ENCODE measurements around the gene HYAL3.
A peak's percentile ranks its signal among the peaks of the same experiment; 100 is the strongest.
"Not testable (repeated sequence)": the region's sequence is repeated elsewhere in the genome, so short reads cannot be mapped to it uniquely, and the experiment has no call there.

Gene HYAL3

GRCh38 chr3:50288387-50289007 lies 10.7 kb downstream of the HYAL3 start:
- DNase-seq, result no peak

DNA sequence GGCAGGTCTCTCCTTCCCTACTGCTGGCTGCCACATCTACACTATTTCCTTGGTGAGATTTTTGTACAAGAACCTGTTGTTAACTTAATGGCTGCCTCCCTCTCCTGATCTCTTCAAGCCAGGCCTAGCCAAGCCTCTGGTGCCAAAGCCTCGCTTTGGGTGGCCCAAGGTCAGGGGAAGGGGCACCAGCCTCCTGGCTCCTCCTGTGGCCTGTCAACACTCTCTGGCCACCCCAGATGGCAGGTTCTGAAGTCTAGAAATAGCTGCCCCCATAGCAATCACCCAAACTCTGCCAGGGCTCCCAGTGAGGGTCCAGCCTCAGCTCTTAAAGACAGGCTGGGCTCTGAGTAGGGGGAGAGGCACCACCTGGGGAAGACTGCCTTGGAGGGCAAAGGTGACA lies 11.9 kb downstream of the HYAL3 start:
- DNase-seq, result no peak

- DNase-seq, result no peak
Measured at GRCh38 chr3:50286322-50287227, 12.6 kb downstream of the HYAL3 start.

DNA sequence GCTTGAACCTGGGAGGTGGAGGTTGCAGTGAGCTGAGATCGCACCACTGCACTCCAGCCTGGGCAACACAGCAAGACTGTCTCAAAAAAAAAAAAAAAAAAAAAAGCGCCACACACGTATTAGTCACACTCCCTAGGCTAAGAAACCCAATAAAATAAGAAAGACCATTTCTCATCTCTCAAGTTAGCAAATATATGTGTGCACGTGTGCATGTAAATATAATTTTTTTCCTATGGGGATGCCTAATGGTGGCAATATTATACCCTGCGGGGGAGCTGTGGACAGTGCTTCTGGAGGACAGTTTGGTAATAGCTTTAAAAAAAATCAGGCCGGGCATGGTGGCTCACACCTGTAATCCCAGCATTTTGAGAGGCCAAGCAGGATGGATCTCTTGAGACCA lies 15.1 kb downstream of the HYAL3 start:
- not testable (repeated sequence) for DNase-seq

- DNase-seq, result no peak
Measured at GRCh38 chr3:50279255-50280016, 19.8 kb downstream of the HYAL3 start.

- no peak for DNase-seq
Measured at GRCh38 chr3:50278880-50279224, 20.4 kb downstream of the HYAL3 start, which contains the start of gene LSMEM2. LSMEM2 (plus strand) TSS chr3:50279087; CDS start chr3:50279114, 27 bp downstream.

DNA sequence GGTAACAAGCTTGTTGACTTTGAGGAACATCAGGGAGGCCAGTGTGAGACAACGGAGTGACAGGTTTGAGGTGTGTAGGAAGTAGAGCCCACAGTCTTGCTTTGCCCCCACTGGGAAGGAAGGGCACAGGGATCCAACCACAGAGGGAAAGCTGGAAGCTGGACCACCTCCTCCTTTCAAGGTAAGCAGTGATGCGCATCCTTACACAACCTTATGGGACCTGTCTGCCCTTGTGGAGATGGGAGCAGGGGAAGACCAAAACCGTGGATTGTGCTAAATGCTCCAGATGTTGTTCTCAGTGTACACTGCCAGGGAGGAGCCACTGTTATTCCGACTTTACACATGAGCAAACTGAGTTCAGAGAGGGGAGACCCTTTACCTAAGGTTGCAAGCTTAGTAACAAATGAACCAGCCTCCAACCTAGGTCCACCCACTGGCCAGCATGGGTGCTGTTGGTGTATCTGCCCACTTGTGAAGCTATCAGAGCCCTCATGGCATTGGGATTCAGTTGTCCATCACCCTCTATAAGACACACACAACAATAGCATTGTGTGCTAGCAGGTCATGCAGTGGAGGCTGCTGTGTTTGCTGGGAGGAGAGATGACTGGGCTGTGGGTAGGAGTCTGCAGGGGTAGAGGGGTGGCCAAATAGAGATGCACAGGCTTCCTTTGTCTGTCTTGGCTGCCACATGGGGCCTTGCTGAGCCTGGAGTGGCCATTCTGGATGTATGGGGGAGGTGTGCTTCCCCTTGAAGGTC lies 20.9 kb downstream of the HYAL3 start:
- DNase-seq, result no peak

- DNase-seq, result no peak
Measured at GRCh38 chr3:50276762-50277101, 22.5 kb downstream of the HYAL3 start.

DNA sequence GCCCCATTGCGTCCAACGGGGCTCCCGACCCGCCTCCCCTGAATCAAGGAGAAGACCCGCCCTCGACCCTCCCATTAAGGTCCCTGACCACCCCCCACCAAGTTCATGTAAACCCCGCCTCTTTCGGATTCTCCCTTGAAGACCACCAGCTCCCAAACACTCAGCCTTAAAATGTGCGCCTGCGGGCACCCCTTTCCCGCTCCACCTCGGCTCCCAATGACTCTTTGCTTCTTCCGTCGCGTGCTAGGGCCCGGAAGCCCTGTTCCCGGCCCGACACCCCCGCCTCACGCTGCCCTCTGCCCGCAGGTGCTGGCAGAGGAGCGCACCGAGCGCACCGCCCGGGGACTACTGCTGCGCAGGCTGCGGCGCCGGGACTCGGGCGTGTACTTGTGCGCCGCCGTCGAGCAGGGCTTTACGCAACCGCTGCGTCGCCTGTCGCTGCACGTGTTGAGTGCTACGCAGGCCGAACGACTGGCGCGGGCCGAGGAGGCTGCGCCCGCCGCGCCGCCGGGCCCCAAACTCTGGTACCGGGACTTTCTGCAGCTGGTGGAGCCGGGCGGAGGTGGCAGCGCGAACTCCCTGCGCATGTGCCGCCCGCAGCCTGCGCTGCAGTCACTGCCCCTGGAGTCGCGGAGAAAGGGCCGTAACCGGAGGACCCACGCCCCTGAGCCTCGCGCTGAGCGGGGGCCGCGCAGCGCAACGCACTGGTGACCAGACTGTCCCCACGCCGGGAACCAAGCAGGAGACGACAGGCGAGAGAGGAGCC lies 23.0 kb downstream of the HYAL3 start:
- DNase-seq, result no peak

GRCh38 chr3:50275141-50275995 lies 23.8 kb downstream of the HYAL3 start:
- no peak for DNase-seq

- peak; percentile 77 for DNase-seq
Measured at GRCh38 chr3:50274371-50275104, 24.7 kb downstream of the HYAL3 start.

- DNase-seq, result no peak
Measured at GRCh38 chr3:50273689-50274065, 25.5 kb downstream of the HYAL3 start.

DNA sequence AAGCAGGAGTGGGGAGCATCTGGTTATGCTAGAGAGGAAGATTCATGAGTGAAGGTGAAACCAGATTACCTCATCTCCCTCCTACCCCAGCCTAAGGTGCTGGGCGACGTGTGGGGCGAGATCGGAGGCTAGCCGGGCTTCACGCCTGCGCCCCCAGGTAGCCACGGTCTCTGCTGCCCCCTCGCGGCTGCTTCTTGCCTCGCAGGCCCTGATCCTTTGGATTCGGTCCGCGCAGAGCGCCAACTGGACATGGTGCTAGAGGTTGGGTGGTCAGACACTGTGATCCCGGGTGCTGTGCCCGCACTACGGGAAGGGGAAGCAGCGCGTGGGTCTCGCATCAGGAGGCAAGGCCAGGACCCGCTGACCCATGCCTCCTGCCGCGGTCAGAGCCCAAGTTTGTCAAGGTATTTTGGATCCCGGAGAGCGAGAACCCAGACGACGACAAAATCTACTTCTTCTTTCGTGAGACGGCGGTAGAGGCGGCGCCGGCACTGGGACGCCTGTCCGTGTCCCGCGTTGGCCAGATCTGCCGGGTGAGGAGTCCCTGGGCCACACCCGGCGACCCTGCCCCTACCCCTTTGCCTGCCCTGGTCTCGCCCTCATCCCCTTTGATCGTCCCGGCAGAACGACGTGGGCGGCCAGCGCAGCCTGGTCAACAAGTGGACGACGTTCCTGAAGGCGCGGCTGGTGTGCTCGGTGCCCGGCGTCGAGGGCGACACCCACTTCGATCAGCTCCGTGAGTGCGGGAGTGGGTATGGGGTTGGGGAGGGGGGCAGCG lies 26.1 kb downstream of the HYAL3 start:
- peak; percentile 91 for DNase-seq

DNA sequence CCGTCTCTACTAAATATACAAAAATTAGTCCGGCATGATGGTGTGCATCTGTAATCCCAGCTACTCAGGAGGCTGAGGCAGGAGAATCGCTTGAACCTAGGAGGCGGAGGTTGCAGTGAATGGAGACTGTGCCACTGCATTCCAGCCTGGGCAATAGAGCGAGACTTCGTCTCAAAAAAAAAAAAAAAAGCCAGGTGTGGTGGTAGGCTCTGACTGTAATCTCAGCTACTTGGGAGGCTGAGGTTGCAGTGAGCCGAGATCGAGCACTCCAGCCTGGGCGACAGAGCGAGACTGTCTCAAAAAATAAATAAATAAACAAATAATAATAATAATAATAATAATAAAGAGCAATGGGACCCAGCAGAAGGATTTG lies 26.7 kb downstream of the HYAL3 start:
- DNase-seq, result not testable (repeated sequence)

GRCh38 chr3:50271314-50271936 lies 27.8 kb downstream of the HYAL3 start:
- no peak for DNase-seq

- no peak for DNase-seq
Measured at GRCh38 chr3:50270422-50271224, 28.6 kb downstream of the HYAL3 start.

DNA sequence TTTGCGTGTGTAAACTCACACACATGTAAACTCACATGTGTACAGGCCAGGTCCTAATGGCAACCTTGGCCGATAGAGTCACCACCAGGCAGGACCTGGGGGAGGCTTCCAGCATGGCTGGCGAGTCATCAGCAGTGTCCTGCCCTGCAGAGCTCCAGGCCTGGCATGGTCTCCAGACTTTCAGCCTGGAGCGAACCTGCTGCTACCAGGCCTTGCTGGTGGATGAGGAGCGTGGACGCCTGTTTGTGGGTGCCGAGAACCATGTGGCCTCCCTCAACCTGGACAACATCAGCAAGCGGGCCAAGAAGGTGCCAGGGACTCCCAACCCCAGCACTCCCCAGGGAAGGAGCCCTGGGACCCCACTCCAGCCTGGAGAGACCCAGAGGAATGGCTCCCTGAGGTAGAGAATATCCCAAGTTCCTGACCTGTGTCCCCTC lies 29.2 kb downstream of the HYAL3 start:
- no peak for DNase-seq

GRCh38 chr3:50269460-50269859 lies 29.7 kb downstream of the HYAL3 start:
- no peak for DNase-seq

All from activated naive CD4-positive, alpha-beta T cell treated with Interleukin-2 at 50 U/mL for 16 hours (primary cell).